B cell (primary cell): ENCODE measurements around the gene ITGB4. TPM values are rescaled to one million over a fixed set of nuclear protein-coding genes. Genes with fewer than 3 reads are reported as not detected.

Experiments
- ATAC-seq: fragments of 200-7000 bp; cut with Tn5 transposase; one replicate; pipeline ENCODE4 v1.10.0; 2021; ENCODE audit warnings: low read depth, mild to moderate bottlenecking, moderate number of reproducible peaks, moderate library complexity
- CTCF ChIA-PET: fragments of 350-600 bp; sonication (Branson Sonifier 250); formaldehyde crosslinking; loops from one replicate; lab custom pipeline; 2021; ENCODE audit warnings: antibody characterized with exemption, inconsistent platforms; lab: Charles Lee
- POLR2A ChIA-PET: fragments of 350-600 bp; sonication (Branson Sonifier 250); formaldehyde crosslinking; loops from one replicate; lab custom pipeline; 2021; ENCODE audit warnings: antibody characterized with exemption; lab: Charles Lee
- DNase-seq: peaks from one replicate; pipeline ENCODE4 v3.0.0; 2013
- H2AFZ ChIP-seq: 2 replicates; pipeline ENCODE4 v1.6.1; 2012; ENCODE audit warnings: mild to moderate bottlenecking, low read depth, low read length; ENCODE audit not compliant: insufficient read depth, poor library complexity, severe bottlenecking
- H3K27ac ChIP-seq, 2 donors: 1 replicate in 1 of 2; 2 replicates in 1 of 2; pipeline ENCODE4 v1.5.1; 2012 to 2013; ENCODE audit warnings: low read length in 2 of 2, mild to moderate bottlenecking in 2 of 2, moderate library complexity in 1 of 2
- H3K27me3 ChIP-seq, 4 experiments: fragments of 200-600 bp in 1 of 4; sonication (generic) in 1 of 4; replicated peaks in 1 of 4; 1 replicate in 2 of 4; 2 replicates in 2 of 4; pipeline versions ENCODE4 v1.6.1 to v1.7.0; 2013 to 2016; ENCODE audit warnings: low read length in 3 of 4, mild to moderate bottlenecking in 2 of 4, mixed read lengths in 1 of 4, moderate library complexity in 1 of 4; ENCODE audit not compliant: insufficient read depth in 4 of 4, control insufficient read depth in 3 of 4; ENCODE audit errors: control extremely low read depth in 1 of 4
- H3K36me3 ChIP-seq, 2 experiments: replicated peaks in 1 of 2; 1 replicate in 1 of 2; 2 replicates in 1 of 2; pipeline versions ENCODE4 v1.6.1 to v1.7.1; 2013; ENCODE audit warnings: low read length in 1 of 2; ENCODE audit not compliant: insufficient read depth in 2 of 2, control insufficient read depth in 1 of 2; ENCODE audit errors: control extremely low read depth in 1 of 2, extremely low read depth in 1 of 2
- H3K4me1 ChIP-seq, 2 donors: fragments of 200-600 bp in 1 of 2; sonication (generic) in 1 of 2; 1 replicate in 1 of 2; 2 replicates in 1 of 2; pipeline versions ENCODE4 v1.5.1 to v1.6.1; 2013 to 2017; ENCODE audit warnings: low read length in 2 of 2; ENCODE audit not compliant: control insufficient read depth in 2 of 2, insufficient read depth in 2 of 2
- H3K4me2 ChIP-seq: replicated peaks from 2 replicates; pipeline ENCODE3; 2012; ENCODE audit warnings: mild to moderate bottlenecking, low read depth, low read length; ENCODE audit not compliant: poor library complexity, severe bottlenecking
- H3K4me3 ChIP-seq, 5 experiments: fragments of 200-600 bp in 1 of 5; sonication (generic) in 1 of 5; 1 replicate in 3 of 5; 2 replicates in 2 of 5; pipeline versions ENCODE4 v1.5.1 to v1.7.0; 2011 to 2016; ENCODE audit warnings: low read length in 4 of 5, mild to moderate bottlenecking in 4 of 5, low read depth in 2 of 5, control low read depth in 1 of 5, moderate library complexity in 1 of 5; ENCODE audit not compliant: insufficient read depth in 1 of 5; ENCODE audit errors: control extremely low read depth in 1 of 5, extremely low read depth in 1 of 5
- H3K79me2 ChIP-seq: fragments of 200-600 bp; sonication (generic); one replicate; pipeline ENCODE4 v1.6.0; 2016; ENCODE audit warnings: low read length; ENCODE audit not compliant: control insufficient read depth, insufficient read depth
- H3K9ac ChIP-seq: fragments of 200-600 bp; sonication (generic); 2 replicates; pipeline ENCODE4 v1.6.1; 2017; ENCODE audit warnings: mild to moderate bottlenecking, low read length, moderate library complexity
- H3K9me3 ChIP-seq, 3 donors: one replicate each; pipeline versions ENCODE4 v1.6.1 to v1.7.1; 2013; ENCODE audit warnings: low read length in 2 of 3; ENCODE audit not compliant: control insufficient read depth in 2 of 3, insufficient read depth in 1 of 3; ENCODE audit errors: control extremely low read depth in 1 of 3
- H4K20me1 ChIP-seq: 2 replicates; pipeline ENCODE4 v1.6.0; 2012; ENCODE audit warnings: mild to moderate bottlenecking, low read length; ENCODE audit not compliant: insufficient read depth, control insufficient read depth, poor library complexity, severe bottlenecking
- H3K27ac Mint-ChIP-seq: one replicate; pipeline ENCODE4 v1.8.0; 2021; ENCODE audit warnings: mixed read lengths
- H3K27me3 Mint-ChIP-seq: one replicate; pipeline ENCODE4 v1.8.0; 2021; ENCODE audit warnings: mixed read lengths
- H3K4me1 Mint-ChIP-seq: one replicate; pipeline ENCODE4 v1.8.0; 2021; ENCODE audit warnings: mixed read lengths
- H3K4me3 Mint-ChIP-seq: one replicate; pipeline ENCODE4 v1.8.0; 2021; ENCODE audit warnings: mixed read lengths
- H3K9me3 Mint-ChIP-seq: one replicate; pipeline ENCODE4 v1.8.0; 2022; ENCODE audit warnings: mixed read lengths; ENCODE audit not compliant: insufficient read depth
- EZH2 ChIP-seq: IDR thresholded peaks from 2 replicates; pipeline ENCODE4 v1.6.1; 2012; ENCODE audit warnings: borderline replicate concordance, low read depth, mild to moderate bottlenecking, moderate library complexity, low read length; ENCODE audit not compliant: insufficient read depth, poor library complexity, severe bottlenecking
- WGBS: methylation state at CpG from one replicate; pipeline ENCODE4 v1.1.5; 2013; ENCODE audit warnings: missing lambda C conversion rate; ENCODE audit not compliant: insufficient coverage; 5-methylcytosine and 5-hydroxymethylcytosine counted together
- intact Hi-C: fragments of 100-400 bp; cut with micrococcal nuclease; formaldehyde crosslinking; loops from one replicate; pipeline ENCODE4 v1.10.0; 2022
- polyA plus RNA-seq: library from polyadenylated mRNA; depleted of rRNA; stranded (reverse); fragments of >200 nt; gene quantifications from 2 replicates; pipeline ENCODE4 v1.2.3, GENCODE V29; 2012
- total RNA-seq, 2 donors: library from RNA; stranded (reverse); fragments of 120-200 nt in 1 of 2; gene quantifications; 1 replicate in 1 of 2; 2 replicates in 1 of 2; pipeline versions ENCODE4 v1.2.3 to v1.2.4, GENCODE V29; 2013 to 2022
- TF ChIP-seq, protein P1 (sequence below): fragments of 200-600 bp; IDR thresholded peaks from one replicate; pipeline ENCODE4 v1.8.0; 2022; ENCODE audit warnings: antibody characterized with exemption, mild to moderate bottlenecking

ITGB4 gene
- total and polyA plus RNA-seq, 2 donors (not counting 1 experiment from before 2014, with no cell fraction given), result 0.12 to 0.81 TPM

DNA sequence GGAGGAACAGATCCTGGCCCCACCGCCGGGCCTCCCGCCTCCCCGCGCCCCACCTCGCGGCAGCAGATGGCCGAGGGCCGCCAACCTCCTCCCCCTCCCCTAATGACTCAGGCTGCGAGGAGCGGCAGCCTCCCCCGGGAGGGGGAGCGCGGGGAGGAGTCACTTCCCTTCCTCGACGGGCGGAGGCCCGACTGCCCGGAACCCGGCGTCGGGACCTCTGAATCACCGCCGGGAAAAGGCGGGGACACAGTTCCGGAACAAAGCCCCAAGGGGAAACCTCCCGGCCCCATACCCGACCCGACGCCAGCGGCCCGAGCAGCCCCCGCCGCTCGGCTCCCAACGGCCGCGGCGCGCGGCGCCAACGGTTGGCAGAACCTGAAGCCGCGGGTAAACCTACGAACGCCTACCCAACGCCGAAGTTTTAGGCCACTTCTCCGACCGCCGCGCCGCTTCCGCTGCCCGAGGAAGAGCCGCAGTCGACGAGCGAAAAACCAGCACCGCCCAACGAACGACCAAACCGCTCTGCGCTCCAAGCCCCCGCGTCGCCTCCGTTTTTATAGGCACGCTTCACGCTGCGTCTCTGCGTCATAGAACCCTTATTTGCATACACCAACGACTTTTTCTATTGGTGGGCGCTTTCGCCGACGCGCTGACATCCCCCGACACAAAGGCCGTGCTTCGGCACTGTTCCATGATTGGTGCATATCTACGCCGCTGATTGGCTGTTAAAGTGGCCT is 58.2 kb downstream of the ITGB4 start:
- H3K27ac ChIP-seq, result peak overlapping the region; percentile 88 to 97
- peak; percentile 62 for ATAC-seq
- no peaks in the 10 kb centered on the region for H3K27me3 ChIP-seq
- H3K4me1 ChIP-seq, result peaks cover 36 to 59% of the 10 kb centered on the region in 2 donors
- H3K4me2 ChIP-seq, result peak overlapping the region; percentile 78
- peaks cover 4 to 42% of the 10 kb centered on the region in 2 experiments for H3K36me3 ChIP-seq
- H3K79me2 ChIP-seq, result peaks cover 29% of the 10 kb centered on the region
- H3K4me3 ChIP-seq, result peak overlapping the region; percentile 89 to 95 (median 95)
- Mint-ChIP-seq H3K9me3 (peaks cover 3% of the 10 kb centered on the region), H3K4me1 (peaks cover 63% of the 10 kb centered on the region), H3K27me3 (no peaks in the 10 kb centered on the region), H3K4me3 (peak overlapping the region; percentile 94), H3K27ac (peak overlapping the region; percentile 99)
- peaks cover 43% of the 10 kb centered on the region for H4K20me1 ChIP-seq
- POLR2A ChIA-PET, result interaction anchor here (0.6 to 8.4 kb wide), 18 partner anchors 8 to 484 kb away, joined by 3 to 78 read pairs (median 4); partner anchors contain the start of genes GALK1, TRIM65 and WBP2
- CTCF ChIA-PET, result interaction anchor here (2.0 to 8.5 kb wide), 4 partner anchors 14 to 65 kb away, joined by 5 to 54 read pairs (median 24); partner anchors contain the start of genes GALK1 and UNC13D
- peak overlapping the region; percentile 89 for H3K9ac ChIP-seq
- no peaks in the 10 kb centered on the region for H3K9me3 ChIP-seq
- no peak overlapping the region for H2AFZ ChIP-seq
- intact Hi-C loops, result loop anchor here (1.0 kb wide), 2 partner anchors 14 to 76 kb away; partner anchors contain the start of genes GALK1 and WBP2
- under 1% methylated on average over 84 of the region's 84 CpGs for WGBS
- DNase-seq, result peak; percentile 99
- TF ChIP-seq, protein P1, sequence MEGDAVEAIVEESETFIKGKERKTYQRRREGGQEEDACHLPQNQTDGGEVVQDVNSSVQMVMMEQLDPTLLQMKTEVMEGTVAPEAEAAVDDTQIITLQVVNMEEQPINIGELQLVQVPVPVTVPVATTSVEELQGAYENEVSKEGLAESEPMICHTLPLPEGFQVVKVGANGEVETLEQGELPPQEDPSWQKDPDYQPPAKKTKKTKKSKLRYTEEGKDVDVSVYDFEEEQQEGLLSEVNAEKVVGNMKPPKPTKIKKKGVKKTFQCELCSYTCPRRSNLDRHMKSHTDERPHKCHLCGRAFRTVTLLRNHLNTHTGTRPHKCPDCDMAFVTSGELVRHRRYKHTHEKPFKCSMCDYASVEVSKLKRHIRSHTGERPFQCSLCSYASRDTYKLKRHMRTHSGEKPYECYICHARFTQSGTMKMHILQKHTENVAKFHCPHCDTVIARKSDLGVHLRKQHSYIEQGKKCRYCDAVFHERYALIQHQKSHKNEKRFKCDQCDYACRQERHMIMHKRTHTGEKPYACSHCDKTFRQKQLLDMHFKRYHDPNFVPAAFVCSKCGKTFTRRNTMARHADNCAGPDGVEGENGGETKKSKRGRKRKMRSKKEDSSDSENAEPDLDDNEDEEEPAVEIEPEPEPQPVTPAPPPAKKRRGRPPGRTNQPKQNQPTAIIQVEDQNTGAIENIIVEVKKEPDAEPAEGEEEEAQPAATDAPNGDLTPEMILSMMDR, result no peak
- TF ChIP-seq EZH2, result no peak
